SU-DHL-6 (cell line): ENCODE data around the gene CHKA.

ENCODE experiments used
- H2AFZ ChIP-seq: fragments of 200-600 bp; sonication (generic); 2 replicates; pipeline ENCODE4 v1.6.1; 2014; ENCODE audit warnings: low read depth, mild to moderate bottlenecking, moderate library complexity, mixed read lengths, antibody characterized with exemption, low read length; ENCODE audit not compliant: severe bottlenecking
- H3F3A ChIP-seq: fragments of 200-600 bp; shearing (Covaris generic); 2 replicates; pipeline ENCODE4 v1.6.0; 2016; ENCODE audit warnings: antibody characterized with exemption, mild to moderate bottlenecking; ENCODE audit not compliant: insufficient read depth
- H3K27ac ChIP-seq: fragments of 200-600 bp; sonication (generic); 2 replicates; pipeline ENCODE4 v1.5.1; 2016; ENCODE audit warnings: low read depth, mild to moderate bottlenecking, low read length, moderate library complexity, mixed read lengths
- H3K27me3 ChIP-seq: fragments of 200-600 bp; sonication (generic), shearing (Covaris generic); 2 replicates; pipeline ENCODE4 v1.6.0; 2014; ENCODE audit warnings: mild to moderate bottlenecking, low read length
- H3K36me3 ChIP-seq: fragments of 200-600 bp; sonication (generic); 2 replicates; pipeline ENCODE4 v1.6.1; 2014; ENCODE audit warnings: mild to moderate bottlenecking, low read length, mixed read lengths
- H3K4me2 ChIP-seq: fragments of 300-600, 200-600 bp; shearing (Covaris generic), sonication (generic); 2 replicates; pipeline ENCODE4 v1.6.0; 2014; ENCODE audit warnings: low read length, low read depth, mild to moderate bottlenecking; ENCODE audit not compliant: poor library complexity, severe bottlenecking
- H3K4me3 ChIP-seq: fragments of 200-600 bp; sonication (generic); 2 replicates; pipeline ENCODE4 v1.5.1; 2014; ENCODE audit warnings: antibody characterized with exemption, low read length, mild to moderate bottlenecking, mixed read lengths; ENCODE audit not compliant: insufficient read depth, poor library complexity, severe bottlenecking
- H3K79me2 ChIP-seq: fragments of 200-600 bp; sonication (generic); 2 replicates; pipeline ENCODE4 v1.6.1; 2014; ENCODE audit warnings: mild to moderate bottlenecking, low read length, moderate library complexity; ENCODE audit not compliant: insufficient read depth
- H3K9ac ChIP-seq: fragments of 200-600 bp; sonication (generic); 2 replicates; pipeline ENCODE4 v1.7.0; 2014; ENCODE audit warnings: mild to moderate bottlenecking, low read length
- H3K9me2 ChIP-seq: fragments of 200-600 bp; sonication (generic); replicated peaks from 2 replicates; pipeline ENCODE4 v1.6.1; 2014; ENCODE audit warnings: low read length; ENCODE audit not compliant: insufficient read depth
- H3K9me3 ChIP-seq: fragments of 200-600 bp; sonication (generic); 2 replicates; pipeline ENCODE4 v1.6.1; 2014; ENCODE audit warnings: low read length, mixed read lengths; ENCODE audit not compliant: insufficient read depth
- H4K20me1 ChIP-seq: fragments of 200-600 bp; sonication (generic); 2 replicates; pipeline ENCODE4 v1.6.1; 2014; ENCODE audit warnings: low read depth, mild to moderate bottlenecking, antibody characterized with exemption, low read length, moderate library complexity, mixed read lengths
- EZH2phosphoT487 ChIP-seq: fragments of 200-600 bp; sonication (generic), shearing (Covaris generic); conservative IDR thresholded peaks from 2 replicates; pipeline ENCODE4 v1.6.1; 2018; ENCODE audit warnings: mild to moderate bottlenecking, antibody characterized with exemption, low read length, moderate library complexity, mixed read lengths
- TF ChIP-seq, protein P1 (sequence below): fragments of 200-600 bp; sonication (generic); IDR thresholded peaks from one replicate; pipeline ENCODE4 v1.5.1; 2017; ENCODE audit warnings: antibody characterized with exemption, mild to moderate bottlenecking, low read length, moderate library complexity; ENCODE audit not compliant: insufficient read depth, poor library complexity, severe bottlenecking

The CHKA gene

DNA sequence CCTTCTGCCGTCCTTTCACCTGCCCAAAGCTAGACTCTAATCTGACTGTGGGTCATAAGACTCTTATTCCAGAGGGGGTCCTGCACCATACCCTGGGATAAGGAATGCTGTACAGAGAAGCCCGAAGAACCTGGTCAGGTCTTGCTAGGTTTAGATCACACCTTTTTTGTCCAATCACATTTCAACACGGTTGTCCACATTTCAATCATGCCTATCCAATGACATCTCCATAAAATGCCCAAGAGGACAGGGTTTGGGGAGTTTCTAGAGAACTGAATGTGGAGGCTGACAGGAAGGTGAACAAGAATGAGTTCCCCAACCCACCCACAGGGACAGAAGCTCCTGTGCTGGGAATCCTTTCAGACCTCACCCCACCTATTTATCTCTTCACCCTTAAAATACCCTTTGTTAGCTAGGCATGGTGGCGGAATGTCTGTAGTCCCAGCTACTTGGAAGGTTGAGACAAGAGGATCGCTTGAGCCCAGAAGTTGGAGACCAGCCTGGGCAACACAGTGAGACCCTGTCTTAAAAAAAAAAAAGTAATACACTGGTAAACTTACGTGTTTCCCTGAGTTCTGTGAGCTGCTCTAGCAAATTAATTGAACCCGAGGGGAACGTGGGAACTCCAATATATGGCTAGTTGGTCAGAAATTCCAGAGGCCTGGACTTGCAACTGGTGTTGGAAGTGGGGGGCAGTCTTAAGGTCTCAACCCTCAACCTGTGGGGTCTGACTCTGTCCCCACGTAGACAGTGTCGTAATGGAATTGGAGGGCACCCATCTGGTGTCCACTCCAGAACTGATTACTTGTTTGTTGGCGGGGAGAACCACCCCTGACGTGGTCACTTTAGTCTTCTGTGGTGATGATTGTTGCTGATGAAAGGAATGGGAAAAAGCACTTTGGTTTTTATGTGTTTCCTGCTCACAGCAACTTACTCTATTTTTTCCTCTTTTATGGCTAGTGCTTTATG lies 64.6 kb downstream of the CHKA start:
- Histone ChIP-seq H3K9me3 (no peaks in the 10 kb centered on the region), H3K9me2 (no peaks in the 10 kb centered on the region), H3K4me3 (no peak overlapping the region), H3F3A (0 out of 2 replicates have a peak, but pooled peaks cover 3% of the 10 kb centered on the region), H3K4me2 (no peak overlapping the region), H3K9ac (no peak overlapping the region), H3K27me3 (no peaks in the 10 kb centered on the region), H4K20me1 (no peaks in the 10 kb centered on the region), H3K27ac (no peak overlapping the region), H3K79me2 (no peaks in the 10 kb centered on the region), H2AFZ (no peak overlapping the region), H3K36me3 (no peaks in the 10 kb centered on the region; the same call in 1 of the 2 replicates)
- TF ChIP-seq, protein P1, sequence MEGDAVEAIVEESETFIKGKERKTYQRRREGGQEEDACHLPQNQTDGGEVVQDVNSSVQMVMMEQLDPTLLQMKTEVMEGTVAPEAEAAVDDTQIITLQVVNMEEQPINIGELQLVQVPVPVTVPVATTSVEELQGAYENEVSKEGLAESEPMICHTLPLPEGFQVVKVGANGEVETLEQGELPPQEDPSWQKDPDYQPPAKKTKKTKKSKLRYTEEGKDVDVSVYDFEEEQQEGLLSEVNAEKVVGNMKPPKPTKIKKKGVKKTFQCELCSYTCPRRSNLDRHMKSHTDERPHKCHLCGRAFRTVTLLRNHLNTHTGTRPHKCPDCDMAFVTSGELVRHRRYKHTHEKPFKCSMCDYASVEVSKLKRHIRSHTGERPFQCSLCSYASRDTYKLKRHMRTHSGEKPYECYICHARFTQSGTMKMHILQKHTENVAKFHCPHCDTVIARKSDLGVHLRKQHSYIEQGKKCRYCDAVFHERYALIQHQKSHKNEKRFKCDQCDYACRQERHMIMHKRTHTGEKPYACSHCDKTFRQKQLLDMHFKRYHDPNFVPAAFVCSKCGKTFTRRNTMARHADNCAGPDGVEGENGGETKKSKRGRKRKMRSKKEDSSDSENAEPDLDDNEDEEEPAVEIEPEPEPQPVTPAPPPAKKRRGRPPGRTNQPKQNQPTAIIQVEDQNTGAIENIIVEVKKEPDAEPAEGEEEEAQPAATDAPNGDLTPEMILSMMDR, result no peak
- no peak for TF ChIP-seq EZH2phosphoT487

DNA sequence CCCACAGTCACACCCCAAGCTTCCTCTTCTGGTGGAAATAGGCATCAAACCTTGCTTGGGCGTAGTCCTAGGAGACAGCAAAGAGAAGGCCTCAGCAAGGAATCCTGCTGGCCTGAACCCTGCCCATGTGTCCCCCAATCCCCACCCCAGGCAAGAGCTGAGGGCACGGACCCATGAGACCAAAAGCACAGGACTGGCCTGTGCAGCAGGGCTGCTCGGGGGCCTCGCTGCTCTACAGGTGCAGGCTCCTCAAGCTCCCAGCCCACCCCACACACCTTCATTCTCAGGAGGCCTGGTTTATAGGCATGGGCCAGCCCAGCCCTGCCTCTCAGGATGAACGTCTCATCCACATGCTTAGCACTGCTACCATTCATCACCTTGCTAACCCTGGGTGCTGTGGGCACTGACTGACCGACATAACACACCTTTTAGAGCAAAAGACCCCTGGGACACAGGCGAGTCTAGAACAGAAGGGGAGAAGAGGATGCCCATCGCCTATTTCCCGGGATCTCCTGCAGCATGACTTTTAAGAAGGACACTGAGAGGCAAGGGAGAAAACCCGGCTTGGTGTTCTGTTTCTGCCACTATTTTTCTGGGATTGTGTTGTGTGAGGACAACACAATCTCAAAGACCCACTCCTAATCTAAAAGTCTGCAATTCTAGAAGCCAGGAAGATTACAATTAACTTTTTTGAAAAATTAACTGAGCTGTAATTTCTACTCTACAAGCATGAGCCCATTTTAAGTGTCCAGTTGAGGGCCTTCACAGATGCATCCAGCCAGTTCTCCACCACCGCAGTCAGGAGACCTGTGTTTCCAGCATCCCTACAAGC lies 67.0 kb downstream of the CHKA start:
- Histone ChIP-seq H3K4me3 (no peak overlapping the region), H3K9me2 (no peaks in the 10 kb centered on the region), H3K9ac (no peak overlapping the region), H4K20me1 (no peaks in the 10 kb centered on the region), H3K9me3 (no peaks in the 10 kb centered on the region), H2AFZ (no peak overlapping the region), H3K36me3 (no peaks in the 10 kb centered on the region; the same call in 1 of the 2 replicates), H3F3A (0 out of 2 replicates have a peak, but pooled peaks cover 3% of the 10 kb centered on the region), H3K27me3 (no peaks in the 10 kb centered on the region), H3K4me2 (no peak overlapping the region), H3K79me2 (no peaks in the 10 kb centered on the region), H3K27ac (no peak overlapping the region)
- TF ChIP-seq, protein P1, result no peak
- TF ChIP-seq EZH2phosphoT487, result no peak

DNA sequence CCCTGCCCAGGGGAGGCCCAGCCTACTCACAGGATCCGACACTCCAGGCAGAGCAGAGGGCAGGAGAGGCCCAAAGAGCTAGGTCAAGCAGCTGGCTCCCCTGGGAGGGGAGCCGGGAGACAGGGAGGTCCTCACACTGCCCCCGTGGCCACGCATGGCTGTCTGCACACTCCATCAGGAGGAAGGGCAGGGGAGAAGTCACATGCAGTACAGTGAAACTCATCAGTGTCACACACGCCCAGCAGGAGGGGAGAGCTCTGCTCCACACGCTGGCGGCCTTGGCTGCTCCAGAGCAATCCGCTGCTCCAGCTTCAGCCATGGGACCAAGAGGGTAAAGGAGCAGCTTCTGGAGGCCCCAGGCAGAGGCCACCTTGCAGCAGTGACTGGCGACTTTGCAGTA lies 68.1 kb downstream of the CHKA start:
- H3K4me2 ChIP-seq, result no peak overlapping the region
- 0 out of 2 replicates have a peak, but pooled peaks cover 3% of the 10 kb centered on the region for H3F3A ChIP-seq
- H4K20me1 ChIP-seq, result no peaks in the 10 kb centered on the region
- no peak overlapping the region for H2AFZ ChIP-seq
- H3K9ac ChIP-seq, result no peak overlapping the region
- no peaks in the 10 kb centered on the region for H3K27me3 ChIP-seq
- H3K9me2 ChIP-seq, result no peaks in the 10 kb centered on the region
- H3K9me3 ChIP-seq, result no peaks in the 10 kb centered on the region
- TF ChIP-seq, protein P1, result no peak
- no peak for TF ChIP-seq EZH2phosphoT487
- no peaks in the 10 kb centered on the region for H3K79me2 ChIP-seq
- H3K36me3 ChIP-seq, result no peaks in the 10 kb centered on the region
- H3K27ac ChIP-seq, result no peak overlapping the region
- H3K4me3 ChIP-seq, result no peak overlapping the region
